Ovary (tissue), 3 donors: ENCODE measurements around the gene SNCAIP.

Experiments
- CTCF ChIP-seq, 3 donors: fragments of 450-650 bp in 2 of 3; fragments of 200-600 bp in 1 of 3; IDR thresholded peaks; one replicate each; pipeline versions ENCODE4 v1.5.1 to v1.8.0; 2016 to 2022; ENCODE audit warnings: antibody characterized with exemption in 3 of 3, mild to moderate bottlenecking in 1 of 3
- EP300 ChIP-seq: sonication (generic); formaldehyde crosslinking; IDR thresholded peaks from one replicate; pipeline ENCODE4 v1.6.1; 2017; ENCODE audit warnings: antibody characterized with exemption
- donor health status: DM: no; HTN: no; CAD: no.

- TF ChIP-seq CTCF (IDR thresholded peaks at IDR 0.05) (no peak), EP300 (no peak)
Observed at GRCh38 chr5:122263352-122264030, 48.5 kb upstream of the SNCAIP start.
